HepG2 (cell line): Measurements from ENCODE around the gene RIMS3. TPM values are rescaled to one million over a fixed set of nuclear protein-coding genes. Genes with fewer than 3 reads are reported as not detected.

Experiments used
- ATAC-seq: fragments of 200-7000 bp; cut with Tn5 transposase; 3 replicates; pipeline ENCODE4 v1.9.1; 2020; ENCODE audit warnings: mild to moderate bottlenecking, moderate library complexity
- BruUV-seq: library from RNA; stranded (reverse); fragments of 400-500 nt; replicated peaks from 2 replicates; lab custom pipeline; 2021; lab: Mats Ljungman, UMichigan
- CTCF ChIA-PET: fragments of 300-600 bp; formaldehyde crosslinking; extraction: SDS; loops from one replicate; lab custom pipeline; 2021; ENCODE audit warnings: low total read pairs, inconsistent platforms, low intra/inter-chr PET ratio; lab: Yijun Ruan, JAX
- POLR2A ChIA-PET: fragments of 350-600 bp; sonication (Branson Sonifier 250); formaldehyde crosslinking; loops from one replicate; lab custom pipeline; 2020; ENCODE audit warnings: antibody characterized with exemption, inconsistent platforms; lab: Yijun Ruan, JAX
- DNase-seq: peaks from one replicate; pipeline ENCODE4 v3.0.0-alpha.2; 2015; ENCODE audit warnings: low spot score
- FAIRE-seq: peaks from 3 replicates; lab custom pipeline; 2011; peaks lifted over from hg19 to GRCh38; lab: Jason Lieb, UNC
- H2AFZ ChIP-seq: one replicate; pipeline ENCODE4 v1.6.1; 2011; ENCODE audit warnings: low read length, inconsistent platforms
- H3K27ac ChIP-seq: fragments of 300-600 bp; 3 replicates; pipeline ENCODE4 v1.8.0; 2011; ENCODE audit warnings: mixed run types, mild to moderate bottlenecking, mixed read lengths, low read length, inconsistent platforms; ENCODE audit not compliant: insufficient read depth; ENCODE audit errors: extremely low read length
- H3K27me3 ChIP-seq, 2 experiments: fragments of 200-600 bp in 1 of 2; 2 replicates in 1 of 2; 3 replicates in 1 of 2; pipeline versions ENCODE4 v1.6.0 to v1.8.0; 2011; ENCODE audit warnings: low read length in 2 of 2, mild to moderate bottlenecking in 2 of 2, moderate library complexity in 2 of 2, inconsistent platforms in 1 of 2; ENCODE audit not compliant: insufficient read depth in 2 of 2, control insufficient read depth in 1 of 2
- H3K36me3 ChIP-seq, 2 experiments: fragments of 200-600 bp in 1 of 2; replicated peaks in 1 of 2; 2 replicates in 1 of 2; 3 replicates in 1 of 2; pipeline versions ENCODE4 v1.5.1 to v1.8.0; 2011; ENCODE audit warnings: low read length in 2 of 2, inconsistent platforms in 1 of 2; ENCODE audit not compliant: insufficient read depth in 2 of 2, control insufficient read depth in 1 of 2
- H3K4me1 ChIP-seq: 2 replicates; pipeline ENCODE4 v1.5.1; 2012; ENCODE audit warnings: low read length, inconsistent platforms; ENCODE audit not compliant: insufficient read depth
- H3K4me2 ChIP-seq: 2 replicates; pipeline ENCODE4 v1.6.0; 2011; ENCODE audit warnings: low read depth, low read length, inconsistent platforms
- H3K4me3 ChIP-seq, 3 experiments: fragments of 200-600 bp in 1 of 3; sonication (generic), shearing (Covaris generic) in 1 of 3; replicated peaks in 1 of 3; 2 replicates each; pipeline ENCODE4 v1.5.1; 2011 to 2016; ENCODE audit warnings: low read length in 3 of 3, inconsistent platforms in 2 of 3, low read depth in 2 of 3, mild to moderate bottlenecking in 2 of 3, control low read depth in 1 of 3, mixed read lengths in 1 of 3; ENCODE audit not compliant: insufficient read depth in 1 of 3
- H3K79me2 ChIP-seq: one replicate; pipeline ENCODE4 v1.6.1; 2011; ENCODE audit warnings: low read length, inconsistent platforms; ENCODE audit not compliant: insufficient read depth
- H3K9ac ChIP-seq: 2 replicates; pipeline ENCODE4 v1.6.0; 2011; ENCODE audit warnings: mild to moderate bottlenecking, low read depth, low read length, inconsistent platforms; ENCODE audit not compliant: insufficient read depth
- H3K9me3 ChIP-seq: 2 replicates; pipeline ENCODE4 v1.5.1; 2012; ENCODE audit warnings: mild to moderate bottlenecking, low read length
- H4K20me1 ChIP-seq: 2 replicates; pipeline ENCODE4 v1.6.0; 2011; ENCODE audit warnings: inconsistent platforms, mild to moderate bottlenecking, low read length, moderate library complexity; ENCODE audit not compliant: insufficient read depth
- ATF7-NPFF ChIP-seq: sonication (generic); formaldehyde crosslinking; IDR thresholded peaks from 2 replicates; pipeline ENCODE4 v1.8.1; 2023; ENCODE audit warnings: mild to moderate bottlenecking, low read depth, missing genetic modification reagents, moderate library complexity
- ATRX ChIP-seq: sonication (generic); formaldehyde crosslinking; IDR thresholded peaks from 2 replicates; pipeline ENCODE4 v1.4.0; 2020; ENCODE audit warnings: missing genetic modification reagents, borderline replicate concordance
- EHMT2 ChIP-seq: fragments of 200-600 bp; sonication (generic); IDR thresholded peaks from 2 replicates; pipeline ENCODE4 v1.7.0; 2017; ENCODE audit warnings: antibody characterized with exemption, low read depth, low read length, borderline replicate concordance
- GPN1 ChIP-seq: sonication (generic); formaldehyde crosslinking; IDR thresholded peaks from 2 replicates; pipeline ENCODE4 v1.5.1; 2020; ENCODE audit warnings: missing genetic modification reagents, borderline replicate concordance
- MYNN ChIP-seq: sonication (generic); formaldehyde crosslinking; IDR thresholded peaks from 2 replicates; pipeline ENCODE4 v1.4.0; 2020; ENCODE audit warnings: mild to moderate bottlenecking, low read depth, missing genetic modification reagents
- NR2F2 ChIP-seq: IDR thresholded peaks from 2 replicates; pipeline ENCODE4 v1.6.1; 2012; ENCODE audit warnings: low read depth, inconsistent platforms, borderline replicate concordance
- PRDM10 ChIP-seq: sonication (generic); formaldehyde crosslinking; IDR thresholded peaks from 2 replicates; pipeline ENCODE4 v1.4.0; 2020; ENCODE audit warnings: low read depth, missing genetic modification reagents
- SMAD1 ChIP-seq: sonication (generic); formaldehyde crosslinking; IDR thresholded peaks from 2 replicates; pipeline ENCODE4 v1.4.0; 2020; ENCODE audit warnings: missing genetic modification reagents, low read depth, mild to moderate bottlenecking, borderline replicate concordance
- SP1 ChIP-seq, 2 experiments: fragments of 450-650 bp in 1 of 2; sonication (generic) in 1 of 2; formaldehyde crosslinking in 1 of 2; IDR thresholded peaks; 2 replicates each; pipeline versions ENCODE4 v1.4.0 to v1.6.1; 2016 to 2020; ENCODE audit warnings: missing genetic modification reagents in 1 of 2
- TFAP4 ChIP-seq: sonication (generic); IDR thresholded peaks from 2 replicates; pipeline ENCODE4 v1.6.1; 2016; ENCODE audit warnings: low read depth, borderline replicate concordance
- ZNF256 ChIP-seq: sonication (generic); formaldehyde crosslinking; conservative IDR thresholded peaks from 2 replicates; pipeline ENCODE4 v1.4.0; 2020; ENCODE audit warnings: missing genetic modification reagents
- ZSCAN25 ChIP-seq: sonication (generic); formaldehyde crosslinking; IDR thresholded peaks from 2 replicates; pipeline ENCODE4 v1.8.0; 2022; ENCODE audit warnings: mild to moderate bottlenecking, missing genetic modification reagents
- WGBS: methylation state at CpG from one replicate; pipeline ENCODE4 v1.1.6; 2017; ENCODE audit warnings: low lambda C conversion rate; 5-methylcytosine and 5-hydroxymethylcytosine counted together
- in situ Hi-C: cut with HindIII; loops from 2 replicates; pipeline ENCODE4 v1.10.0; 2017; ENCODE audit warnings: low pct_unique_long_range_greater_than_20kb; ENCODE audit not compliant: extremely low pct_ligation_motif_present
- intact Hi-C: fragments of 100-400 bp; cut with micrococcal nuclease; formaldehyde crosslinking; loops from one replicate; pipeline ENCODE4 v1.10.0; 2022; ENCODE audit not compliant: unreplicated experiment
- polyA plus RNA-seq, 8 experiments: library from polyadenylated mRNA; depleted of rRNA in 3 of 8; stranded (reverse) in 7 of 8; unstranded in 1 of 8; fragments of >200 nt; fragmentation: Illumina TruSeq in 4 of 8; extraction: Trizol in 4 of 8; gene quantifications; 2 replicates each; pipeline versions ENCODE4 v1.2.1 to v1.2.3, GENCODE V29; 2011 to 2016; ENCODE audit warnings: low read depth in 4 of 8, missing spikeins in 1 of 8, mixed read lengths in 1 of 8; ENCODE audit not compliant: insufficient read depth in 1 of 8
- total RNA-seq, 5 experiments: library from RNA; depleted of rRNA; stranded (reverse); fragments of >200 nt; fragmentation: Illumina TruSeq; extraction: Trizol; gene quantifications; 2 replicates each; pipeline ENCODE4 v1.2.3, GENCODE V29; 2016; ENCODE audit warnings: low read depth in 1 of 5

Gene RIMS3
- total and polyA plus RNA-seq, 2 of the 13 experiments (the other 11 are each of a cell fraction or from before 2014, with no cell fraction given) = 2.1 to 5.4 TPM

- intact Hi-C loops = no loop called here
- DNase-seq (no peak), ATAC-seq (no peak), FAIRE-seq (no peak)
- Histone ChIP-seq H4K20me1 (no peaks in the 10 kb centered on the region), H3K27ac (no peak overlapping the region), H3K4me3 (no peak overlapping the region), H3K79me2 (no peaks in the 10 kb centered on the region), H3K4me1 (peaks cover 9% of the 10 kb centered on the region), H3K4me2 (no peak overlapping the region), H3K36me3 (no peaks in the 10 kb centered on the region), H3K27me3 (no peaks in the 10 kb centered on the region), H2AFZ (no peak overlapping the region), H3K9me3 (no peaks in the 10 kb centered on the region), H3K9ac (no peak overlapping the region)
- in situ Hi-C loops = loop anchor here (10.0 kb wide), 2 partner anchors 208 to 328 kb away; no protein-coding TSS in a partner anchor
- no TSS peak for BruUV-seq
- ChIA-PET CTCF (no interaction called here), POLR2A (no interaction called here)
- 69% methylated on average over 2 of the region's 10 CpGs for WGBS
- TF ChIP-seq SP1 (IDR thresholded peaks at IDR 0.05) (no peak), SP1 (CRISPR knock-in tag; IDR thresholded peaks at IDR 0.05) (no peak), SMAD1 (CRISPR knock-in tag) (no peak), ATRX (no peak), ZSCAN25 (CRISPR knock-in tag) (no peak)
Observed at GRCh38 chr1:40626383-40626770, 39.1 kb downstream of the RIMS3 start.

- Histone ChIP-seq H3K27me3 (no peaks in the 10 kb centered on the region), H3K27ac (no peak overlapping the region), H2AFZ (no peak overlapping the region), H3K9me3 (no peaks in the 10 kb centered on the region), H3K4me2 (no peak overlapping the region), H4K20me1 (no peaks in the 10 kb centered on the region), H3K4me3 (no peak overlapping the region), H3K79me2 (no peaks in the 10 kb centered on the region), H3K4me1 (peaks cover 6% of the 10 kb centered on the region), H3K9ac (no peak overlapping the region), H3K36me3 (no peaks in the 10 kb centered on the region)
- CTCF ChIA-PET = interaction anchor here (1.1 kb wide), 1 partner anchor 43 kb away, joined by 3 read pairs; no protein-coding TSS in a partner anchor
- no peak; the same call in 2 of the 3 replicates for ATAC-seq
- FAIRE-seq = no peak
- no TSS peak for BruUV-seq
- POLR2A ChIA-PET = no interaction called here
- intact Hi-C loops = no loop called here
- in situ Hi-C loops = loop anchor here (10.0 kb wide), 2 partner anchors 209 to 329 kb away; no protein-coding TSS in a partner anchor
- WGBS = 94% methylated on average over 13 of the region's 18 CpGs
- DNase-seq = no peak
- TF ChIP-seq TFAP4 (no peak), NR2F2 (no peak), EHMT2 (no peak), MYNN (CRISPR knock-in tag) (no peak), PRDM10 (CRISPR knock-in tag) (no peak), ZNF256 (no peak), GPN1 (CRISPR knock-in tag) (no peak), ATF7-NPFF (CRISPR knock-in tag) (no peak)
Observed at GRCh38 chr1:40625476-40626382, 39.8 kb downstream of the RIMS3 start.
